GM21825 (cell line): ENCODE data around the gene CH25H.
"Not testable (repeated sequence)": the region's sequence is repeated elsewhere in the genome, so short reads cannot be mapped to it uniquely, and the experiment has no call there.

Experiments
- ATAC-seq: cut with Tn5 transposase; IDR thresholded peaks from one replicate; pipeline ENCODE4 v1.9.1; 2021; ENCODE audit warnings: mild to moderate bottlenecking, moderate library complexity; ENCODE audit not compliant: unreplicated experiment

The CH25H gene

DNA sequence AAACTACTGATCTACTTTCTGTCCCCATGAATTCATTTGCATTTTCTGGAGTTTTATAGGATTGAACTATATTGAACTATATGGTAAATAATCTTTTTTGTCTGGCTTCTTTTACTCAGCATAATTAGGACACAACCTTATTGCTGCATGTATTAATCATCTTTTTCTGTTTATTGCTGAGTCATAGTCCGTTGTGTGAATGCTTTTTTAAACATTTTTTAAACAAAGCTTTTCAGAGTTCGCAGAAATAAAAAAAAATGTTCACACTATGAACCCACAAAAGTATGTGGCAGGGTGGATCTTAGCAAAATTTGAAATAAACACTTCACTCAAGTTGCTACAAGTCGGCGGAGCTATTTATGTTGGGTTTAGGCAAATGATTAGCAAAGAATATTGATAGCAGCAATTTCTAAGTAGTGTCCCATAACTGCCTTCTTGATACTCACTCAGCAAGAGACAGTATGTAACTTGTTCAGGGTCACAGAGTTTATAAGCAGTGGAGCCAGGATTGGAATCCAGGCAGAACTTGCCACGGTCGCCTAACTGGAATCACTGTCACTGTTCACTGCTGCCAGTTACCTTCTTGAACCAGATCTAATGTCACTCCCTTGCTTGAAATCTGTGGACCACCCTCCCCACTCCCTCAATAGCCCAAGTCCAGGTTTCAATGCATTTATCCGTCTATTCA, 5.6 kb downstream of the CH25H start:
- no peak for ATAC-seq

DNA sequence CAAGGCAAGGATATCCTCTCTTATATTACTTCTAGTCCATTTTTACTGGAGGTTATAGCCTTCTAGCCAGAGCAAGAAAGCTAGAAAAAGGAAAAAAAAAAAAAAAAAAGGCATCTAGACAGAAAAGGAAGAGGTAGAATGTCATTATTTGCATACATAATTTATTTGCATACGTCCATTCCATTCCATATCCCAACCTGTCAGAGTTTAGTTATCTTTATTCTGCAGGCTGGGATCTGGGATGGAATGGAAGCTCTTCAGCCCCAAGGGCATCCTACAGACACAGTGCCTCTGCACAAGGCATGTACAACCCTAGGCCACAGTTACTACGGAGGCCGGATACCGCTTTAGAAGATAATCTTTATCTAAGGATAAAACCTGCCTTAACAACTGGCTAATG, 9.6 kb downstream of the CH25H start:
- no peak for ATAC-seq

DNA sequence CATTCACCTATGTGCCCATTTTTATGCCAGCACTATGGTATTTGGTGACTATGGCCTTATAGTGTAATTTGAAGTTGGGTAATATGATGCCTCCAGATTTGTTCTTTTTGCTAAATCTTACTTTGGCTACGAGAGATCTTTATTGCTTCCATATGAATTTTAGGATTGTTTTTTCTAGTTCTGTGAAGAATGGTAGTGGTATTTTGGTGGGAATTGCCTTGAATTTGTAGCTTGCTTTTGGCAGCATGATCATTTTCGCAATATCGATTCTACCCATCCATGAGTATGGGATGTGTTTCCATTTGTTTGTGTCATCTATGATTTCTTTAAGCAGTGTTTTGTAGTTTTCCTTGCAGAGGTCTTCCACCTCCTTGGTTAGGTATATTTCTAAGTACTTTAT, 15.8 kb downstream of the CH25H start:
- not testable (repeated sequence) for ATAC-seq

DNA sequence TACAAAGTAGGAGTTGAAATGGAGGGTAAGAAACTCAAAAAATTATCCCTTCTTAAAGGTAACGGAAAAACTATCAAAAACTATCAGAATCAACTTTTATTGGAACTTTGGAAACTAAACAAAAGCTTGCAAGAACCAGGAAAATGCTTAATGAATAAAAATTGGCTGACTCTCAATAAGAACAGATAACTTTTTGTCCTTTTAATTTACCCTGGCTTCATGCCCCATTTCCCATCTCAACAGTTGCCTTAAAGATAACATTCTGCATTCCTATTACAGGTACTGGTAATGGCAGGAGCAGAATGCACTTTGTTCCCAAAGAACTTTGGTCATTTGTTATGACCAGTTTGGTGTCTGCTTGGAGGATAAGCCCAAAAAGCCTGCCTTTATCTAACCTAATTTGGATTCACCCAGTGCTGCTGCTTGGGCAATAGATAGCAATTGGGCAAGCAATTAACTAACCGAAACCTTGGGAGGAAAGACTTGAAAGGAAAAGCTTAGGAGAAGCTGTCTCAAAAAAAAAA, 17.8 kb downstream of the CH25H start:
- no peak for ATAC-seq

DNA sequence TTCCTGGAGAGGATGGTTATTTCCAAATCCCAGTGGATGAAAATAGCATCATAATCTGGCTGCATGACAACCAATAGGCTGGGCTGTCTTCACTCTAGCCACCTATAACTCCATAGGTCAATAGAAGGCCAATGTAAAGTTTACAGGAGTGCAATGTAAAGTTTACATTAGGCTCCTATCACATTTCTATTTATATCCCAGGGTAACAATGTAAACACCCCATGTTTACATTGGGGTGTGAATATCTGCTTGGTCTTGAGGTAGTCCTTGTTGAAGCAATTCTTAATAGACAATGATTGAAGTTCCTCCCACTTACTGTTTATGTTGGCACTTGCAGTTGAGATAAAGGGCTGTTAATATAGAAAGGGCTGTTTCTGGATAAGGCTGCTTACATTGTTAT, 21.5 kb downstream of the CH25H start:
- ATAC-seq: no peak

DNA sequence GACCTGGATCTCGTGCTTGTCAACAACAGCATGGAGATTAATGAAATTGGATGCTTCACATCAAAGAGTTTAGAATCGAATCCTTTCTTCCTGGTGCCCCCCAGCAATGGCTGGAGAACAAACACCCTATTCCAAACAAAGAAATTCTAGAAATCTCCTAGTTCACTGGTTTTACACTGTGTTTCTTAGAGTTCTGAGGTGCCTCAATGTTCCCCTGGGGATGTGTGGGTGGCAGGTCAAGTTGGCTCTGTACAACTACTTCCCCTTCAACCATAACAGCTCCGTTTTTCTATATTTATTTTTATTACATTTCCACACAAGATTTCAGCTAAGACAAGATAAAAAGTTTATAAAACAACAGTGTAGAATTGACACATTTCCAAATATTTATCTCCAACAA, 22.5 kb downstream of the CH25H start:
- no peak for ATAC-seq

DNA sequence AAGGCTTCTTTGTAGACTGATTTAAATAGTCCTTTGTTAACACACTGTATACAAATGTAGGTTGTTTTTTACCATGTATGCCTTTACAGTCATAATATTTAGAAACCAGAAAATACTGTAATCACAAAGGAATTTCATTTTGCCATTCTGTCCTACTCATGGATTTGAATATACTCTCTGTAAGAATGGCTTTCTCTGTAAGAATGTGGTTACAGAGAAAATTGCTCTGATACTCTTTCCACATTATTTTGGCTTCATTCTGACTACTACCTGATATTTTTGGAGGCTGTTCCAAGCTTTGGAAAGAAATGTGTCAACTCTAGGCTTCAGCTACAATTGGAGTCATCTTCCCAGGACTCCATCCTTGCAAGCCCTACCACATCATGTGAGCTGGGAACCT, 23.5 kb downstream of the CH25H start:
- ATAC-seq: no peak

DNA sequence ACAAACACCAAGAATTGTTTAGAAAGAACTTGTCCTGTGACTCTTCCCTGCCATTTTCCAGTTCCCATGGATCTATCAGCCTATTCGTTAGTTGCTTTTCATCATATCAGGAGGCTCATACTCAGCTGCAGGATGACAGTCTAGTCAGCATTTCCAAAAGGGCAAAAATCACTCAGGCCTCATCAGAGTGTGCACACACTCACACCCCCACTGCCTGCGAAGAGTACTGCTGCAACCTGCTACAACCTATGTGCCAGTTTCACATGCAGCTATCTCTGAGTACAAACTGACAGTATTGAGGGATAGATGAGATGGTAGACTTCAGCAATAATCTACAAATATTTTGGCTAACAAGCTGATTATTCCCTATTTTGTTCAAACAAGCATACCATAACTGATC, 24.2 kb downstream of the CH25H start:
- no peak for ATAC-seq

DNA sequence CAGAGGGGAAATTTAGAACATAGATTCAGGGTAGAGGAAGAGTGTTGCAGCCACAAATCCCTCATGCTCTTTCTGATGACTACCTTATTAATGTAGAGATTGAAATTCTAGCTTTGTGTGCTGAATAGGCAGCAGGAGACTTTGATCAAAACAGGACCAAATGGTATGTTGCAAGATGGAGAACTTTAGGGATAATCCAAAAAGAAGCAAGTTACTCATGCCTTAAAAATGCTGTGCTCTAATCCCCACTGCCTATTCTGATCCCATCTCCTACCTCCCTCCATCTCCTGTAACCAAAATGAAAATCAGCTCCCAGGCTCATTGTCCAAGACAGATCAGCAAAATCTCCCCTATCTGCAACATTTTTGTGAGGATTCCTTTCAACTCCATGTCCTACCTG, 31.3 kb downstream of the CH25H start:
- ATAC-seq: no peak

DNA sequence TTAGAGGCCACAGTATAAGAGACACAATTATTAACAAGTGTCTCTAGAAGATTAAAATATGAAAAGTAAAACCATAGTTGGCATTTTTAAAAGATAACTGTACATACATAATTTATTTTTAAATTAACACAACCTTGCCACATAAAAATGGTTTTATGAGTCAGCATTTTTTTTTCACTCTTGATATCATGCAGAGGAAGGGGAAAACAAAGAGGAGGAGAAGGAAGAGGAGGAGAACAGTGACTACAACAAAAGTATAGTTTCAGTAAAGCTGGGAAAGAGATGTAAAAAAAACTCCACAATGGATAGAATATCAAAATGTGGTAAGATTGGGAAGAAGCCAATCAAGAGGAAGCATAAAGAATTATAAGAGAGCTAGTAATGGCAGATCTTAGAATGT, 34.0 kb downstream of the CH25H start:
- ATAC-seq: no peak

DNA sequence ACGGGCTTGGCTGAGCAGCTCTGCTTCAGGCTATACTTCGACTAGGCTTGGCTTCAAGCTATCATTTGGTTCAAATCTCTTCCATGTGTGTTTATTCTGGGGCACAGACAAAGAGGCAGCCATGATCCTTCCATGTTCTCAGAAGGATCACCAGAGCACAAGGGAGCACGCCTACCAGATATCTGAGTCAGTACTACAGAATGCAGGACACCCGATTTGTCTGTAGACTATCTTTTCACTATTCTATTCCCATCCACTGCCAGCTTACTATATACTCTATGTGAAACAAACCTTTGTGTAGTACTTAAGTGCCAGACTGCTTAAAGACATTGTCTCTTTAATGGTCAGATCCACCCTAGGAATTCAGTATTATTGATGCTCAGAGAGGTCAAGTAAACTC, 35.1 kb downstream of the CH25H start:
- no peak for ATAC-seq

DNA sequence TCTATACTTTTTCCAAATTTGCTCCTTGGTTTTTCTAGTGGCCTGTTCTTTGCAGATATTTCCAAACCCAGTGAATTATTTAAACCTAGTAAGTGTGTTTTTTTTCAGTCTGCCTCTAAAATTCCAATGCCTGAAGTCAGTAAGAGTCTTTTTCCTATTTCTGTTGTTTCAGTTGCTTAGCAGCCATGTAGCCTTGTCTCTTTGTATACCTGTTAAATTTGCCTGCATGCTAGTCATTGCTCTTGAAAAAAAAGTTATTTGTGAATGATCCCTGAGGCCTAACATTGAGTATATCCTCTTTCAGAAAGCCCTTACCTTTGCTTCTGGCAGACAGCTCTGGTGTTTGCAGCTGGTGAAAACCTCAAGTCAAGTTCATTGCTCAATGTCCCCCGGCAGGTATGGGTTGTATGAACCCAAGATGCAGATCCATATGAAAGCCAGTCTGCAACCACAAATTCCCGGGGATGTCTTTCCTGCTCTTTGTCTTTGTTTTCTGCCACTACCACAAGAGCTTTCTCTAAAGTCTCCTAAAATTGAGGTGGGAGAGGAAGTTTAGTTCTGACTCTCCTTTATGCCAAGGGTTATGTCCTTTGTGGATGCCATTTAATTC, 35.7 kb downstream of the CH25H start:
- ATAC-seq: no peak

DNA sequence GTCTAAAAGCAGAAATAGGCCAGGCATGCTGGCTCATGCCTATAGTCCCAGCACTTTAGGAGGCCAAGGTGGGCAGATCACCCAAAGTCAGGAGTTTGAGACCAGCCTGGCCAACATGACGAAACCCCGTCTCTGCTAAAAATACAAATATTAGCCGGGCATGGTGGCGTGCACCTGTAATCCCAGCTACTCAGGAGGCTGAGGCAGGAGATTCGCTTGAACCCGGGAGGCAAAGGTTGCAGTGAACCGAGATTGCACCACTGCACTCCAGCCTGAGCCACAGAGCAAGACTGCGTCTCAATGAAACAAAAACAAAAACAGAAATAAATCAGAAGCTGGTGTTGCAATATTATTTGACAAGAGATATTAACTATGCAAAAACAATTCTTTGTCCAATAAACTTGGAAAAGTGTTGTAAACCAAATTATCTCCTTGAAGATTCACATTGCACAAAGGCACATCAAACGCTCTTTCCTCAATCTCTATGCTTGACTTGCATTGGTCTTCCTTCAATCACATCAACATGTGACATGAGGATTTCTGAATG, 38.7 kb downstream of the CH25H start:
- ATAC-seq: not testable (repeated sequence)

DNA sequence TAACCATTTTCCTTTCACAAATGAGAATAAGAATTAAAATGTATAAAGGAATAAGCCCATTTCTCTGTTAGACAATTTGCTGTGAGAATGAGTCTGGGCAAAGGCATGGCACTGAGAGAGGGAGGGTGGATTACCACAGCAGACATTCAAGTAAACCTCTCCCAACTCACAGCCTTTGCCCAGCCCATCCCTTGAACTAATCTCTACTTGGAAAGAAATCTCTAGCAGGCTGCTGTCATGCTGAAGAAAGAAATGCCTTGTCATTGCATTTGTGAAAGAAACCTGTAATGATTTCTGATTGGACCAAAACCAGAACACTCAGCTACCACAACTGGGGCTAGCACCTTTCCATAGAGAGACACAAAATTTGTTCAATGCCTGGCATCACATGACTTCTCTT, 39.2 kb downstream of the CH25H start:
- no peak for ATAC-seq

DNA sequence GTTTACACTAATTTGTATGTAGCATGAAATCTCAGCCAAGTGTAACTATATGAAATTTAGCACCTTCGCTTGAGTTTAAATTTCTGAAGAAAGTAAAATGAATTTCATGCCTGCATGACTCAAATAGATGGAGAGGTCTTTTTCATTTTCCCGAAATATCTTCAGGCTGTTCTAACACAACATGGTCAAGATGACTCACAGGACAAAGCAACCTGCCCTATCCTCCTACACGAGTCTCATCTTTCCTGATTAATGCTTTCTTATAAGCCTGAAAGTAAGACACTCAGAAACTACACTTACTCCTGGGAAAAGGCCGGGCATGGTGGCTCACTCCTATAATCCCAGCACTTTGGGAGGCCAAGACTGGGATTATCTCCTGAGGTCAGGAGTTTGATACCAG, 41.2 kb downstream of the CH25H start:
- ATAC-seq: no peak

DNA sequence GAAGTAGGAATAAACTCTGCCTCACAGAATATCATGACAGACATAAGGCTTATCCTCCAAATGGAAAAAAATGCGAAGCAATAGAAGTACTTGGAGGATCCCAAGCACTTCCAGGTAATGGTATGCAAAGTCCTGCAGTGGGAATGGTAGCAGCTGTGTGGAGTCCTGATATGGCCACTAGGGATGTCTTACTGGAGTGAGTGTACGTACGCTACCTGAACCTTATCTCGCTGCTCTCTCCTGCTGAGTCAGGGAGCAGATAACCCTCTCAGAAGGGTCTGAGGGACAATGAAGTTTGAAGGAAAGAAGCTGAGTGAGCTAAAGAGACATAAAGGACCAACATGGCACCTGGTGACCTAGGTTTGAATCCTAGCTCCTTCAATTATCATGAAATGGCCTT, 42.2 kb downstream of the CH25H start:
- no peak for ATAC-seq

DNA sequence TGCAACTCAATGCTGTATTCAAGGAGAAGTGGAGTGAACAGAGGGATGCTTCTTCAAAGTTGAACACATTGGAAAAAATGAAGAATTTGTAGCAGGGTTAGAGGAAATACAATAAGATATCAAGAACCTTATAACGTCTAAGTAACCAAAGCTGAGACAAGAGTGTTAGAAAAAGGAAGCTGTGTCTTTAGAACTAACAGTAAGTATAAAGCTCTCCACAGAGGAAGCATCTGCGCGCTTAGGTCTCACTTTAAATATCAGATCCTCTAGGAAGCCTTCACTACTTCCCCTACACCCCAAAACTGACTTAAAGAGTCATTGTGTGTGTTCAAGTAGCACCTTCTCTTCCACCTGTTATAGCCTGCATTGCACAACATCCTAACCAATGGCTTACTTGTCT, 43.0 kb downstream of the CH25H start:
- ATAC-seq: peak; percentile 31

DNA sequence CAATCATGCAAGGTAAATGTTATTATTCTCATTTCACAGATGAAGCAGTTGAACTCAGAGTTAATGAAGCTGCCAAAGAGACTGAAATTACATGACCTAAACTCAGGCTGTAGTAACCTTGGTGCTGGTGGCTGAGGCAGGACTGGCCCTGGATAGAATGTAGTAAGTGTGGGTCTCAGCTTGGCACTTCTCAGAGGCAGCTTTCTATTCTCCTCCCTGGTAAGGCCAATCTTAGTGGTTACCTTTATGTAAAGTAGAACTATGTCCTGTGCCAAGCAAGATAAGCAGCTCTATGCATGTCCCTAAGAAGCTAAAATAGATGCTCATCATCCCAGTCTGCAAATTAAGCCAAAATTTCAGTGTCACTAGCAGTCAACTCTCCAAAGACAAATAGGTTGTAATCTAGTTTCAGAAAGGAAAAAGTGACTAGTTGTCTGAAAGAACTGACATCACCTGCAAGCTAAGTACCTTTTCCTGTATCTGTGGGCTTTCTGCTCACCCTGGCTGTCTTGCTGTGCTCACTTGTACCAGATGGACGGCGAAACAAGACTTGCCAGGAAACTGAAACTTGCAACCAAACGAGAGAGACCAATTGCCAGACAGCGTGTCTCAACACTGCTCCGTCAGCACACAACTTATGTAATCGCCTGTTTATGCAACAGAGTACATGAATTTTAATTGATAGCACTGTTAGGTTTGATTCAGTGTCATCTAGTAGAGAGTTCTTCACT, 43.7 kb downstream of the CH25H start:
- peak; percentile 96 for ATAC-seq

DNA sequence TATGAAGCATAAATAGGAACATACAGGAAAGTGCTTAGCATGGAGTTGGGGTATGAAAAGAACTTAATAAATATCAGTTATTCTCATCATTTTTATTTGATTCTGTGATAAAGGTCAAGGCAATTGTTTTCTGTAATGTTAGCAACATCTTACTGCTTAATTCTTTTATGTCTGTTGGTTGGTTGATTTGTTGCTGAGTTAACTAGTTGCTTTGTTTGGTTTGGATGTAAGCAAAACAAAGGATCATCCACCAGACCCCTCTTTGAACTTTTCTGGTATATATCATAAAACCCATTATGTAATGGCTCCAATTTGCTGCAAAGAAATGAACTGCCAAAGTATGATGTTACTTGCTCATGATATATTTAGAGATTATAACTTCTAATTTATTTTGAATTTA, 44.5 kb downstream of the CH25H start:
- ATAC-seq: no peak

DNA sequence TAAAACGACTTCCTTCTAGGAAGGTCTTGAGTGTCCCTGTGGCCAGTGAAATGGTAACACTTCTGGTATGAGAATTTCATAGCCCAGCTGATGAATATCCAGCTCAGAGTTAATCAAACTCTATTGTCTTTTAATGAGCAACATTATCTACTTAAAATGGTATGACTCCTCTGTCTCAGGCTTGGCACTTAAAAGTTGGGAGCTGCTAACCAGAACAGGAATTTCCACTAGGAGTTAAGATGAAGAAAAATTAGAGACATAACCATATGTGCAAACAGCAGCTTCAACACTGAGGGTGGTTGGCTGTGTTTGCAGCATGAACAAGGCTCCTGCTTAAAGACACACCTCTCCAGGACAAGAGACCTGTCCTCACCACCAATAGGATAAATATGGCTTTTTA, 46.8 kb downstream of the CH25H start:
- no peak for ATAC-seq

DNA sequence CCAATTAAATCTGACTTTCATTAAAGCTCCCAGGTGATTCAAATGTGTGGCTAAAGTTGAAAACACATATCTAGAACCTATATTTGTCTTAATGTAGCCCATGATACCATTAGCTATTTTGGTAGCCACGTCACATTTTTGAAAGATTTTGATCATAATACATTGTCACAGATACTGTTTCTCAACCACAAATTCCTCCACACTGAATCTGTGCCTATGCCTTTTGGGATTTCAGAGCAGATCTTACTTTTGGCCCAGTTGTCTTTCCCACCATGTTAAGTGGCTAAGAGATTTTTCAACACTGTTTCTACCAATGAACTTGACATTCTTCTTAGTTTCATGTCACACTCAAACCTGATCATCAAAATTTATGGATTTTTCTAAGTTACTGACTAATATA, 47.4 kb downstream of the CH25H start:
- ATAC-seq: no peak

DNA sequence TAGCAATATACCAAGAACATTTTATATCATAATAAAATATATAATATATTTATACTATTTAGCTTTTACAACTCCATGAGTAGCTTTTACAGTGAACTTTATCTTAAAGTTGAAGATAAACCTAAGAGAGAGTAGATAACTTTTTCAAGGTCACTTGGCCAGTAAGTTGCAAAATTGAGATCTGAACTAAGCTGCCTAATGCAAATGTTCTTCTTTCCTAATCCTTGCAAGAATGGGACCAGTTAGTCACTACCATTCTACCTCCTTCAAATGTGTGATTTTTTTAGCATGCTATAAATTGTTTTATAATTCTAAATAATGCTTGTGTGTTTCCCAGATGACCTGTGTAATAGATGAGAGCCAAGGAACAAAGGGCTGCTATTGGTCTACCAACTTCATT, 47.8 kb downstream of the CH25H start:
- no peak for ATAC-seq
